ENCODE data around the gene VAV1.
"Not testable (repeated sequence)": the region's sequence is repeated elsewhere in the genome, so short reads cannot be mapped to it uniquely, and the experiment has no call there.

The VAV1 gene

GRCh38 chr19:6790194-6791128, 18.0 kb downstream of the VAV1 start:
- no peak for TF ChIP-seq ZFX (IDR thresholded peaks at IDR 0.05)
- TF ChIP-seq, protein P1, sequence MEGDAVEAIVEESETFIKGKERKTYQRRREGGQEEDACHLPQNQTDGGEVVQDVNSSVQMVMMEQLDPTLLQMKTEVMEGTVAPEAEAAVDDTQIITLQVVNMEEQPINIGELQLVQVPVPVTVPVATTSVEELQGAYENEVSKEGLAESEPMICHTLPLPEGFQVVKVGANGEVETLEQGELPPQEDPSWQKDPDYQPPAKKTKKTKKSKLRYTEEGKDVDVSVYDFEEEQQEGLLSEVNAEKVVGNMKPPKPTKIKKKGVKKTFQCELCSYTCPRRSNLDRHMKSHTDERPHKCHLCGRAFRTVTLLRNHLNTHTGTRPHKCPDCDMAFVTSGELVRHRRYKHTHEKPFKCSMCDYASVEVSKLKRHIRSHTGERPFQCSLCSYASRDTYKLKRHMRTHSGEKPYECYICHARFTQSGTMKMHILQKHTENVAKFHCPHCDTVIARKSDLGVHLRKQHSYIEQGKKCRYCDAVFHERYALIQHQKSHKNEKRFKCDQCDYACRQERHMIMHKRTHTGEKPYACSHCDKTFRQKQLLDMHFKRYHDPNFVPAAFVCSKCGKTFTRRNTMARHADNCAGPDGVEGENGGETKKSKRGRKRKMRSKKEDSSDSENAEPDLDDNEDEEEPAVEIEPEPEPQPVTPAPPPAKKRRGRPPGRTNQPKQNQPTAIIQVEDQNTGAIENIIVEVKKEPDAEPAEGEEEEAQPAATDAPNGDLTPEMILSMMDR (conservative IDR thresholded peaks at IDR 0.05), result no peak
- H3K27ac ChIP-seq, result no peak overlapping the region

DNA sequence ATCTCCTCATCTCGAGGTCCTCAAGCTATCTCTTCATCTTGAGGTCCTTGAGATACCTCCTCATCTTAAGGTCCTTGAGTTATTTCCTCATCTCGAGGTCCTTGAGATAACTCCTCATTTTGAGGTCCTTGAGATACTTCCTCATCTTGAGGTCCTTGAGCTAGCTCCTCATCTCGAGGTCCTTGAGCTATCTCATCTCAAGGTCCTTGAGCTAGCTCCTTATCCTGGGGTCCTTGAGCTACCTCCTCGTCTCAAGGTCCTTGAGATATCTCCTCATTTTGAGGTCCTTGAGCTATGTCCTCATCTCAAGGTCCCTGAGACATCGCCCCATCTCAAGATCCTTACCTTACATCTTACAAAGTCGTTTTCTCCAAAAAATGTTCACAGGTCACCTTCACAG, 18.7 kb downstream of the VAV1 start:
- TF ChIP-seq, protein P1 (conservative IDR thresholded peaks at IDR 0.05), result no peak
- no peak for TF ChIP-seq ZFX (IDR thresholded peaks at IDR 0.05)
- H3K27ac ChIP-seq, result no peak overlapping the region

DNA sequence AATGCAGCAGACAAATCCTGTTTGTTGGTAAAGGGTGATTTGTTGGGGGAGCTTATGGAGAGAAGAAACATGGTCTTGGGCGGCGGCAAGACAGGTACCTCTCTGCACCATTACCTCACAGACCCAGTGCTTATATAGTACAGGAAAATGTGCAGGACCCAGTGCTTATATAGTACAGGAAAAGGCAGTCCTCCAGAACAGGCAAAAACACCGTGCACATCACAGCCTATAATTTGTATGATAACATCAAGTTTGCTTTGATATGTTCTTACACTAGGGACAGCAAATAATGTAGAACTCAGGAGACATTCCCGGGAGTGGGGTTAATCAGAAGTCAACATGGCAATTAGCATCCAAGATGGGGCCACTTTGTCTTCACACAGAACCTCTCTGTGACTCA, 20.9 kb downstream of the VAV1 start:
- H3K27ac ChIP-seq, result peak overlapping the region; percentile 58
- TF ChIP-seq, protein P1 (conservative IDR thresholded peaks at IDR 0.05), result no peak
- TF ChIP-seq ZFX (IDR thresholded peaks at IDR 0.05), result no peak

- H3K27ac ChIP-seq, result no peak overlapping the region
- TF ChIP-seq ZFX (IDR thresholded peaks at IDR 0.05), result no peak
These were observed 21.5 kb downstream of the VAV1 start for GRCh38 chr19:6793973-6794372.

DNA sequence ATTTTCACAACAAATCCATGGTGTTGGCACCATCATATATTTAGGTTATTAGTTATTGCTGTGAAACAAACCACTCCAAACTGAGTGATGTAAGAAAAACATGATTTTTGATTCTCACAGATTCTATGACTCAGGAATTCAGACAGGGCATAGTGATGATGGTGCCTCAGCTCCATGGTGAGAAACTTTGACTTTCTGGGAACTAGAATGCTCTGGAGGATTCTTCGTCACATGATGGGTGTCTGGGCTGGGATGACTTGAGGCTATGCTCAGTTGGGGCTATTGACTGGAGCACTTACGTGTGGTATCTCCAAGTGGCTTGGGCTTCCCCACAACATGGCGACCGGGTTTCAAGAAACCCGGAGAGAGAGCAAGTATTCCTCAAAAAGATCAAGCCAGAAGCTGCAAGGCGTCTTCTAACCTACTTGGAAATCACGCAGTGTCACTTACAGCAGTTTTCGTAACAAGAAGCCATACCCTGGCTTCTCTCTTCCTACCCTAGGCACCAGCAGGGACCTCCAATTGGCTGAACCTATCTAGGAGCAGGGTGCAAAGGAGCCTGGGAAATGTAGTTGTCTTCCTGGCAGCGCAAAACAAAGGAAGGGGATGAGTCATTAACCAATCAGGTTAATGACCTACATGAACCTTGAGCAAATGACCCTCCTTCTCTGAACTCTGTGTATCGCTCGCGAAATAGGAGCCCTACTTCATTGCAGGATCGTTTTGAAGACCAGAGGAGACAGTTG, 22.4 kb downstream of the VAV1 start:
- no peak overlapping the region for H3K27ac ChIP-seq
- TF ChIP-seq, protein P1 (conservative IDR thresholded peaks at IDR 0.05), result no peak
- no peak for TF ChIP-seq ZFX (IDR thresholded peaks at IDR 0.05)

GRCh38 chr19:6796278-6796677, 23.8 kb downstream of the VAV1 start:
- no peak for TF ChIP-seq ZFX (IDR thresholded peaks at IDR 0.05)
- TF ChIP-seq, protein P1 (conservative IDR thresholded peaks at IDR 0.05), result no peak
- H3K27ac ChIP-seq, result no peak overlapping the region

- TF ChIP-seq, protein P1 (conservative IDR thresholded peaks at IDR 0.05), result no peak
- TF ChIP-seq ZFX (IDR thresholded peaks at IDR 0.05), result no peak
- H3K27ac ChIP-seq, result no peak overlapping the region
These were observed 25.1 kb downstream of the VAV1 start for GRCh38 chr19:6797646-6798045.

DNA sequence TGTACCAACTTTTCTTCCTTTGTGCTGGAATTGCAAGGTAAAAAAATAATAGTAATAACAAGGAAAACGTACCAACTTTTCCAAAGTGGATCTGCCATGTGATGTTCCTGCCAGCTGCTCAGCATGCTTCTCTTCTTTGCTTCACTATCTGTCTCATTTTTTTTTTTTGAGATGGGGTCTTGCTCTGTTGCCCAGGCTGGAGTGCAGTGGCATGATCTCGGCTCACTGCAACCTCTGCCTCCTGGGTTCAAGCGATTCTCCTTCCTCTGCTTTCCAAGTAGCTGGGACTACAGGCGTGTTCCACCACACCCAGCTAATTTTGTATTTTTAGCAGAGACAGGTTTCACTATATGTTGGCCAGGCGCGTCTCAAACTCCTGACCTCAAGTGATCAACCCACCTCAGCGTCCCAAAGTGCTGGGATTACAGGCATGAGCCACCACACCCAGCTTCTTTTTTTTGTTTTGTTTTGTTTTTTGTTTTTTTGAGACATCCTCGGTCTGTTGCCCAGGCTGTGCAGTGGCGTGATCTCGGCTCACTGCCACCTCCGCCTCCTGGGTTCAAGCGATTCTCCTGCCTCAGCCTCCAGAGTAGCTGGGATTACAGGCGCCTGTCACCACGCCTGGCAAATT, 27.8 kb downstream of the VAV1 start:
- not testable (repeated sequence) for H3K27ac ChIP-seq

Data from C4-2B (cell line).